A549 treated with DMSO at 1 μM for 4 hours (cell line): ENCODE data around the gene AQP12B. TPM values are rescaled to one million over a fixed set of nuclear protein-coding genes. Genes with fewer than 3 reads are reported as not detected.

Experiments
- total RNA-seq: library from RNA; stranded (reverse); fragments of 200-300 nt; extraction: Qiagen RNA extraction; gene quantifications from 5 replicates; pipeline ENCODE4 v1.2.3, GENCODE V29; 2022; ENCODE audit warnings: low read depth

AQP12B gene, protein sequence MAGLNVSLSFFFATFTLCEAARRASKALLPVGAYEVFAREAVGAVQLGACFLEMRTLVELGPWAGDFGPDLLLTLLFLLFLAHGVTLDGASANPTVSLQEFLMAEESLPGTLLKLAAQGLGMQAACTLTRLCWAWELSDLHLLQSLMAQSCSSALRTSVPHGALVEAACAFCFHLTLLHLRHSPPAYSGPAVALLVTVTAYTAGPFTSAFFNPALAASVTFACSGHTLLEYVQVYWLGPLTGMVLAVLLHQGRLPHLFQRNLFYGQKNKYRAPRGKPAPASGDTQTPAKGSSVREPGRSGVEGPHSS
- total RNA-seq: not detected in 5 replicates

DNA sequence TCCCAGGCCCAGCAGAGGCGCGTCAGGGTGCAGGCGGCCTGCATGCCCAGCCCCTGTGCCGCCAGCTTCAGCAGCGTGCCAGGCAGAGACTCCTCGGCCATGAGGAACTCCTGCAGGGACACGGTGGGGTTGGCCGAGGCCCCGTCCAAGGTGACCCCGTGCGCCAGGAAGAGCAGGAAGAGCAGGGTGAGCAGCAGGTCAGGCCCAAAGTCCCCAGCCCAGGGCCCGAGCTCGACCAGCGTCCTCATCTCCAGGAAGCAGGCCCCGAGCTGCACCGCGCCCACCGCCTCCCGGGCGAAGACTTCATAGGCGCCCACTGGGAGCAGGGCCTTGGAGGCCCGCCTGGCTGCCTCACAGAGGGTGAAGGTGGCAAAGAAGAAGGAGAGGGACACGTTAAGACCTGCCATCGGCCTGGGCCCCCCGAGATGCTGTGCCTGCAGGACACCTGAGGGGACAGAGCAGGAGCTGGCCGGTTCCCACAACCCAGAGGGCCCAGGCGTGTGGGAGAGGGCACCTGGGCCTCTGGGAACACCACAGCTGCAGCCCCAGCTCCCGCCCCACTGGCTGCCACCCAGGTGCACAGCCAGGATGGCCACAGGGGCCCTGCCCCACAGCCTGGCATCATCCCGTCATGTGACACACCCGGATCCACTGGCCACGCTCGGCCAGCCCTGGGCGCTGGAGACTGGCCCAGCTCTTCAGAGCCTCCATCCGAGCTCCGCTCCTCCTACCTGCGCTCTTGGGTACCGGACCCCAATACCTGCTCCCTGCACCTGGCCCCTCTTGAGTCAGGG, at the start of gene AQP12B:
Gene AQP12B (minus strand): TSS at position 455 of the 794 bp plus-strand sequence. CDS start 48 bp downstream, at position 407.

DNA sequence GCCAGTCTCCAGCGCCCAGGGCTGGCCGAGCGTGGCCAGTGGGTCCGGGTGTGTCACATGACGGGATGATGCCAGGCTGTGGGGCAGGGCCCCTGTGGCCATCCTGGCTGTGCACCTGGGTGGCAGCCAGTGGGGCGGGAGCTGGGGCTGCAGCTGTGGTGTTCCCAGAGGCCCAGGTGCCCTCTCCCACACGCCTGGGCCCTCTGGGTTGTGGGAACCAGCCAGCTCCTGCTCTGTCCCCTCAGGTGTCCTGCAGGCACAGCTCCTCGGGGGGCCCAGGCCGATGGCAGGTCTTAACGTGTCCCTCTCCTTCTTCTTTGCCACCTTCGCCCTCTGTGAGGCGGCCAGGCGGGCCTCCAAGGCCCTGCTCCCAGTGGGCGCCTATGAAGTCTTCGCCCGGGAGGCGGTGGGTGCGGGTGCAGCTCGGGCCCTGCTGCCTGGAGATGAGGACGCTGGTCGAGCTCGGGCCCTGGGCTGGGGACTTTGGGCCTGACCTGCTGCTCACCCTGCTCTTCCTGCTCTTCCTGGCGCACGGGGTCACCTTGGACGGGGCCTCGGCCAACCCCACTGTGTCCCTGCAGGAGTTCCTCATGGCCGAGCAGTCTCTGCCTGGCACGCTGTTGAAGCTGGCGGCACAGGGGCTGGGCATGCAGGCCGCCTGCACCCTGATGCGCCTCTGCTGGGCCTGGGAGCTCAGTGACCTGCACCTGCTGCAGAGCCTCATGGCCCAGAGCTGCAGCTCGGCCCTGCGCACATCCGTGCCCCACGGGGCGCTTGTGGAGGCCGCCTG, 9.1 kb upstream of the AQP12B start, which contains the start of gene AQP12A:
Gene AQP12A (plus strand): TSS at position 236 of the 790 bp plus-strand sequence. CDS start 48 bp downstream, at position 284.

Other genes starting within 250 kb of the AQP12B start
- gene GPC1, start 247.2 kb downstream of the AQP12B start, total RNA-seq: 175 to 222 TPM (median 194 TPM) in 5 replicates
- 9.1 to 14.1 TPM (median 12.4 TPM) in 5 replicates for gene ANKMY1, start 124.9 kb downstream of the AQP12B start, total RNA-seq
- 3.7 to 9.4 TPM (median 7.3 TPM) in 5 replicates for gene DUSP28, start 122.5 kb downstream of the AQP12B start, total RNA-seq
- gene RNPEPL1, start 114.4 kb downstream of the AQP12B start, total RNA-seq: 49.6 to 66.3 TPM (median 64.6 TPM) in 5 replicates
- 13.3 to 24.8 TPM (median 22.3 TPM) in 5 replicates for gene CAPN10, start 96.2 kb downstream of the AQP12B start, total RNA-seq
- 0.58 to 1.2 TPM (median 0.75 TPM) in 5 replicates for gene GPR35, start 57.4 kb downstream of the AQP12B start, total RNA-seq
- gene AQP12A, start 9.0 kb upstream of the AQP12B start, total RNA-seq: not detected in 5 replicates
- gene KIF1A, start 137.3 kb upstream of the AQP12B start, total RNA-seq: 0.62 to 0.84 TPM (median 0.78 TPM) in 5 replicates
- not detected in 5 replicates for gene AGXT, start 185.9 kb upstream of the AQP12B start, total RNA-seq
- gene MAB21L4, start 213.3 kb upstream of the AQP12B start, total RNA-seq: 0.05 to 0.15 TPM (median 0.08 TPM) in 4 of 5 replicates, not detected in the other
- gene CROCC2, start 223.5 kb upstream of the AQP12B start, total RNA-seq: not detected in 5 replicates